Stimulated activated CD4-positive, alpha-beta T cell treated with anti-CD3 and anti-CD28 coated beads, Interleukin-2, amount 100 ng/mL, for 4 hours (primary cell): ENCODE results near the gene SLC25A13.

Experiments used
- DNase-seq: peaks from one replicate; pipeline ENCODE4 v3.0.0-alpha.2; 2020; ENCODE audit warnings: low read depth

Gene SLC25A13

DNA sequence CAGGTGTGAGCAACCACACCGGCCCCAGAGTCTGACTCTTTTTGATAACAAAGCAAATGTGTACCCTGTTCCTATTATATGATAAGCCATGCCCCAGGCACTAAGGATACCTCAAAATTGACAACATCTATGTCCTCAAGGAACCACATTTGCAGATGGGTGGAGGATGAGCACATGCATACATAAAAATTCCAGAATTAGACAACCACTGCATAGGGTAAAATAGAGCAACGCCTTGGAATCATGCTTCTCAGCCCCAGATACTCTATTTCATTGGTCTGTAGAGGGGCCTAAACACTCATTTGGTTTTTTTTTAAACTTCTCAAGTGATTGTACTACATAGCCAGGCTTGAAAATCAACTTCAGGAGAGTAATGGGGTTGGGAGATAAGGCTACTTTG, 78.7 kb downstream of the SLC25A13 start:
- DNase-seq, result no peak

DNA sequence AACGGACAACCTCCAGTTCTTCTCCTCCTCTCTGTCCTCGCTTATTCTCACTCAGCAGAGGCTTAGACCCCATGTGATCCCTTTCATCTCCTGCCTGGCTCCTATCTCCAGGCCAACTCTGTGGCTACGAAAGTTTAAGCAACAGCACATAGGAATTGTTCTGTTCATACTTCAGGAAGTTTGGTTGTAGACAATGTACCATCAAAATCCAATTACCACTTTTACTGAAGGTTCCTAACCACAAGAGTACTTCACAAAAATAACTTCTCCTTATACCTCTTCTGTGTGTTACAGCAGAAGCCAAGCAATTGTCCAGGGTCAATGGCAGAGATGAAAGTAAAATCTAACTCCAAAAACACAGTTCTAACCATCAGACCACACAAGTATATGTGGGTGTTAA, 80.0 kb downstream of the SLC25A13 start:
- DNase-seq, result no peak

DNA sequence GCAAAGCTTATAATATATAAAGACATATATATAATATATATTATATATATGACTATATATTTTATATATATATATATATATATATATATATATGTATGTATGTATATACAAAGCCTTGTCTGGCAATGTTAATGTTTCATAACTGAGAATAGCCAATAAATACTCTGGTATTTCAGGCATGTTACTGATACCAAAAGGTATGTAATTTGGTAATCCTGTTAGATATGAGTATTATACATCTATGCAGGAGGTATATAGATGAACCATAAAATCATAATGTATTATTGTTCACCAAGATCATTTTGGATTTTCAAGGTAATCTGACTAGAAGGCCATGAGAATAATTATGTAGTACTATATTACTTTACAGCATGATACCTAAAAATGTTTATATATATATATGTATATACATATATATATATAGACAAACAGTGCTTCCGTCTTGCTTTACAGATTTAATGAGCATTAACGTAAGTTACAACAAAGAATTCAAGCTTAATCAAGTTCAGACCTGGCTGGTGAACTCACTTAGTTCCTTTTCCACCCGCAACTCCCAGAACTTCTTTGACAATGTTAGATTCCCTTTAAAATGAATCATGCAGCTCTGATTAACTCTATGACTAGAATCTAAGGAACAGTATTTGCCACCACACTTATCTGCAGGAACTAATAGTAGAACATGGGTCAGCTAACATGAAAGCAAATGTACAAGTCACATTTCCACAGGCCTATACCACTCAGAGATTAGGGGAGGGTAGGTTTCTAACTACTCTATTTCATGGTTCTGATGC, 82.7 kb downstream of the SLC25A13 start:
- no peak for DNase-seq

DNA sequence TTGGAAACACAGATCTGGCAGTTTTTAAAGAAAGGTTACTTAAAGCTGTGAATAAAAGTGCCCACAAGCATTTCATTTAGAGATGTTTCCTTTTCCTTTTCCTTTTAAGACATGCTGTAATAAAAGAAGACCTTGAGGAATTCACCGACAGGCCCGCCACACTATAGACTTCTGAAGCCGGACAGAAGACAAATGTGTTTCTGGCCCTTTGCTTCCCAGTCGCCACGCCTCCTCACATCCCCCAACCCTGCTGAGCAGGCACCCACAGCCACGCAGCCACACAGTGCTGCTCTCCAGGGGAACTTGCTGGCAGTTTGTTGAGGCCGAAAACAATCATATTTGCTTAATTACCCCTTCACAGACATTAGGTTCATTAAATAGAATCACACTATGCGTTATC, 83.4 kb downstream of the SLC25A13 start:
- no peak for DNase-seq

DNA sequence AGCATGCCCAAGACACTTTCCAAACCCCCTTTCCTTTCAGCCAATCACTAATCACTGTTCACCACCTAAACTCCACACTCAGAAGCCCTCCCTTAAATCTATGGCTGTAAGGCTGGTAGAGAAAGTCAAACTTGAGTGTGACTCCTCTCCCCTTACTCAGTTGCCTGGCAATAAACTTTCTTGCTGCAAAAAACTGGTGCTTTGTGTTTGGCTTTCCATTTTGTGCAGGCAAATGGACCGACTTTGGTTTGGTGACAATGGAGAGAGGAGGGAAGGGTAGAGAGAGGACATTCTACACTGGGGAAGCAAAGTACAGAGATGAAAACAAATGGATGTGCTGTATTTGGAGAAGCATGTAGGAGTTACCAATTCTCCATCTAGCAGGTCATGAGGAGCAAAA, 84.9 kb downstream of the SLC25A13 start:
- DNase-seq, result no peak

DNA sequence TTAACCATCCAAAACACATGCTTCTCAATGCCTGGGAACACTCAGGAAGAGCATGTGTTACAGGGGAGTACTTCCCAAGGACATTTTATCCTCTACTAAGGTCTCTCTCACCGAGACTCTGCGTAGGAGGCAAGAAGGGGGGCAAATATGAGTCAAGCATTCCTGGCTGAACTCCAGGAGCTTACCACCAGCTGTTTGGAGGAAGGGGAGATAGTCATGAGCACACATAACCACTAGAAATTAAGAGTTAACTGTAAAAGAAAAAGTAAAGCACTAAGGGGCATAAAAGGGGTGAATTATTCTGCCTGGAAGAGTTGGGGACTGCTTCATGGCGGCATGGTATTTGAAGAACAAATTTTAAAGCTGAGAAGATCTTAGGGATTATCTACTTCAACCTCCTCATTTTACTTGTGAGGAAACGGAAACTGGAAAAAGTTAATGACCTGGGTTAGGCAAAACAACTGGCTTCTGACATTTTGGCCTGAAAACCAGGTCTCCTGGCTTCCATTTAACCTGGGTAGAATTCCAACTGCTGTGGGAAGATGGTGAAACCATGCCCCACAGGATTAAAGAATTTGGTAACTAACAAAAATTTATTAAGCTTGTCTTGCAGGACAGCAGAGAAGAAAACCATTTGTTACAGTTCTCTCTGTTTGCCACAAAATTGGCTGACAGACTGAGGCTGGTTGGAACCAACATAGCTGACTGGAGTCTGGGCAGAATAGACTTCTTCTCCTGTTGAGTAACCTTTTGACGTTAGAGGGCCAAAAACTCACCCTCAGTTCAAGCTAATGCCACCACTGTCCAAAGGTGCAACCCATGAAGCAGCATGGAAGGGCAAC, 85.5 kb downstream of the SLC25A13 start:
- no peak for DNase-seq

DNA sequence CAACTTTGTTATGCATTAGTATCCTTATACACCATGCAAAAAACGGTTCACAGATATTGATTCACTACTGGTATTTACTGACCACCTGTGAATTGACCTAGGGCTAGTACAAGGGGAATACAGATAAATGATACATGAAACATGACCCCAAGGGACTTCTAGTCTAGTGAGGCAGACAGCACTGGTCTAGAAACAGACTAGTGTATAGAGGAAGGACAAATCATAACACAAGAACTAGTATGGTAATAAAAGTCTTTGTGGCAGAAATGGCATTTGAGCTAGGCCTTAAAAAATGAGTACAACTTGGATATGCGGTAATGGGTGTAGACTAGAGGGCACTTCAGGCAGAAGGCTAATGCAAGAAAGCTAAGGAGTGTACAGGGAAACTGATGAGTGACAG, 86.6 kb downstream of the SLC25A13 start:
- no peak for DNase-seq

DNA sequence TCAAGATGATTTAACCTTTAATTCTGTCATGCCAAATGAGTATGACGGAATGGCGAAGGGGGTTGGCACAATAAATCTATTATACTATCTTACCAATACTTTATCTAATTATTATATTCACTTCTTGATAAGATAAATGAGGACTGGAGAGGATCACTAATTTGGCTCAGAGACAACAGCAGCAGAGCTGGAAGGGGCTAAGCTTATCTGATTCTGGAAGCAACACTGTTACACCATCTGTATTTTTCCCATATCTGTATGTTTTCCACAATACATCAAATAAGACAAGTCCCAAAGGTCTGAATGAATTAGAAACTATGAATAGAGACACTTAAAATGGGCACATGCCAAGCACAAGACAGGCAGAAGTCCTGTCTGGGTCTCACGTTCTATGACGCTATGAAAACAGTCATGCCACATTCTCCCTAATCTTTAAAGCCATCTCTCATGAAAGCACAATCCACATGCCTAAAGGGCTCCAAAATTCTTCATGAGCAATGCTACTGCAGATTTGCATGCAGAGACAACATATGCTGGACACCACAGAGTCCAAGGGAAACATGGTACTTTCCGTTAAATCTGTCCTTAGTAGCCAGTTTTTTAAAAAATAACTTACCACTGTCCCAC, 88.3 kb downstream of the SLC25A13 start:
- no peak for DNase-seq

DNA sequence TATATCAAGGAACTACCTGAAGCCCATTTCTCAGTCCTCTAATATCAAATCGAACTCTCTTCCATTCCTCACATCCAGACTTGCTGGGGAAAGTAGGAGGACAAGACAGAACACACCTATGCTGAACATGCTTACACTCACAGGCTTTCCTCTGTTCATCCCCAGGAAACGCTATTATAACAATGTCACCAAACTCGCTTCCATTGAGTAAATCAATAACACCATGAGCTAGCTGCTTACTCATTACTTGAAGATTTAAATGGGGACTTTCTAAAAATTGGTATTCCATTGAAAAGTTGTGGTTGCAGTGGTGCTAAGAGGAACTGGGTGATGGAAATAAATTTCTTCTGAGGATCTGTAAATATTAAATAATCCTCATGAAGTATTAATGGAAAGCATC, 88.8 kb downstream of the SLC25A13 start:
- DNase-seq, result no peak

DNA sequence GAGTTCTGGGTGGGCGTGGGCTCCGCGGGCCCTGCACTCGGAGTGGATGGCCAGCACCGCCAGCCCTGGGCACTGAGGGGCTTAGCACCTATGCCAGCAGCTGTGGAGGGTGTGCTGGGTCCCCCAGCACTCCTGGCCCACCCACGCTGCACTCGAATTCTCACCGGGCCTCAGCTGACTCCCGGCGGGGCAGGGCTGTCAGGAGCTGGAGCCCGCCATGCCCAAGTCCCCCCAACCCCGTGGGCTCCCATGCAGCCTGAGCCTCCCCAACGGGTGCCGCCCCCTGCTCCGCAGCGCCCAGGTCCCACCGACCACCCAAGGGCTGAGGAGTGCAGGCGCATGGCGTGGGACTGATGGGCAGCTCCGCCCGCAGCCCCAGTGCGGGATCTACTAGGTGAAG, 93.1 kb downstream of the SLC25A13 start:
- DNase-seq, result no peak

DNA sequence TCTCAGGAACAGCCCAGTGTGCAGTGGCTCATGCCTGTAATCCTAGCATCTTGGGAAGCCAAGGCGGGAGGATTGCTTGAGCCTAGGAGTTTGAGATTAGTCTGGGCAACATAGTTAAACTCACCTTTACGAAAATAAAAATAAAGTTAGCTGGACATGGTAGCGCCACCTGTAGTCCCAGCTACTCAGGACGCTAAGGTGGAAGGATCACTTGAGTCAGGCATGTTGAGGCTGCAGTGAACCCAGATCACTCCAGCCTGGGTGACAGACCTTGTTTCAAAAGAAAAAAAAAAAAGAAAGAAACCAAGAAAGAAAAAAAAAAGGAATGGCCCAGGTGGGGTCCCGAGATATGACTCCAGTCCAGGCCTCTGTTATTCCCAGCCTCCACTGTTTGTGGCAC, 96.6 kb downstream of the SLC25A13 start:
- no peak for DNase-seq

DNA sequence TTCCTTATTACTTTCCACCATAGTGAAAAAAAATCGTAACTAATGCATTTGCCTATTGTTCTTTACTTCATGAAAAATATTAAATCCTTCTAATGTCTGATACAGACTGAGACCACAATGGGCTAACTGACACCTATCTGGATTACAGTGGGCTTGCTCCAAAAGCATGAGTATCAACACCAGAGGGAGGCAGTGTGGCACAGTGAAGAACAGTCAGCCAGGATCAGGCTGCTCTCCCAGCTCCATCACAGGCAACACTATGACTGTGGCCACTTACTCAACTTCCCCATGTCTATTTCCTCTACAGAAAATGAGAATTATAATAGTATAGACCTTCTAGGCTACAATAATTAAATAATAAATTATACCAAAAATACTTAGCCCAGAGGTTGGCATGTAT, 97.2 kb downstream of the SLC25A13 start:
- DNase-seq, result no peak

DNA sequence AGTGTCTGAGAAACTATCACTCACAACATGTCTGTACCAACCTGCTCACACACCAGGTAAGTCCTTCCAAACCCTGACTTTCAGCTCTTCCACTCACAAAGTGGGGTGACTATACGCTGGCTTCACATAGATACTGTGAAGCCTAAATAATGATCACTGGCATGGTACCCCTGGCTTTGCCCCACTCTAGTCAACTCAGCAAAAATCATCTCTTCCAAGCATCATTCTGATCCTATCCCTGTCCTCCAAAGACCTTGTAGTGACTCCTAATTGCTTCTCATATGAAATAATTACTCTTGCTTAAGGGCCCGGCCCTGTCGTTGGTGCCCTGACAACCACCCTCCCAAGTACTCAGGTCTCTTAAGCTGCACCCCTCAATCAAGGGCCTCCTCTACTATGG, 97.8 kb downstream of the SLC25A13 start:
- DNase-seq, result no peak

DNA sequence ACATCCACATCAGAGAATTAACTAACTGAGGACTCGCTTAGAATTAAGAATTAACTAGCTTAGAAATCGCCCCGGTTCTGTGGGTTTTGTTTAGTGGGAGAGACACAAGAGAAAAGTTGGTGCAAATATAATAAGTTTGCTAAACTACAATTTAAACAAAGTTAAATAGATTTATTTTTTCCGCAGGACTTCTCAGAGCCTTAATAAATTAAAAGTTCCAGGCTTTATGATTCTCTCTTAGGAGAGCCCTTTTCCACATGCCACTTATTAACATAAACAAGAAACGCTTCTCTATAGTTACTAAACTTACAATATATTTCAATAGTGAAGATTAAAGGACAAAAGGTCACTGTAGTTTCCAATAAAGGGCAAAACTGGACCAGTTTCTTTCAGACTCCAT, 100.0 kb downstream of the SLC25A13 start:
- DNase-seq, result no peak

DNA sequence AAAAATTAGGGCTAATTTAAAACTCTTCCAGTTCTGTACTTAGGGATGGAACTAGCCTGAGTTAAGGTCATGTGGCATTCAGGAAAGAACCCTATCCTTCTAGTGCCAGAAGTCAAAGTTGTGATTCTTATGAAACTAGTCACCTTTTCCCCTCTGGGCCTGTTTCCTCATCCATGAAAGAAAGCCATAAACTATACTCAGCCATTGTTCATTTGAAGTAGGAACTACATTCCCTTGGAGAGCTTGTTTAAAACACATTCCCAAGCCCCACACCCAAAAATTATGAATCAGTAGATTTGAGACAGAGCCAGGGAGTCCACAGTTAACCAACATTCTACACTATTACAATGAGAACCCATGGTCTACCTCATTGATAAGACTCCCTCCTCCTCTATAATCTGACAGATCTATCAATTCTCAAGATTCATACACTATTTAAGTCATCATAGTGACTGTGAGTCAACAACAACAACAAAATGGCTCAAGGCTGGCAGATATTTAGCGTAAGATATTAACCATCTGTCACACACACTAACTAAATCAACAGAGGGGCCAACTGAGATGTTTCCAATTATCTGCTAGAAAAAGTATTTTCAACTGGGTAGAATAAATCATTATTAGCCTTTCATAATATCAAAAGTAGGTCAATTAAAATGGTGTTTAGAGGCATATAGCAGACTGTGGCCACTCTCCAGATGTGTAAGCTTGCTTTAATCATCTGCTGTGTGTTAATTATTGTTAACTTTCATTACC, 102.3 kb downstream of the SLC25A13 start:
- DNase-seq, result no peak

DNA sequence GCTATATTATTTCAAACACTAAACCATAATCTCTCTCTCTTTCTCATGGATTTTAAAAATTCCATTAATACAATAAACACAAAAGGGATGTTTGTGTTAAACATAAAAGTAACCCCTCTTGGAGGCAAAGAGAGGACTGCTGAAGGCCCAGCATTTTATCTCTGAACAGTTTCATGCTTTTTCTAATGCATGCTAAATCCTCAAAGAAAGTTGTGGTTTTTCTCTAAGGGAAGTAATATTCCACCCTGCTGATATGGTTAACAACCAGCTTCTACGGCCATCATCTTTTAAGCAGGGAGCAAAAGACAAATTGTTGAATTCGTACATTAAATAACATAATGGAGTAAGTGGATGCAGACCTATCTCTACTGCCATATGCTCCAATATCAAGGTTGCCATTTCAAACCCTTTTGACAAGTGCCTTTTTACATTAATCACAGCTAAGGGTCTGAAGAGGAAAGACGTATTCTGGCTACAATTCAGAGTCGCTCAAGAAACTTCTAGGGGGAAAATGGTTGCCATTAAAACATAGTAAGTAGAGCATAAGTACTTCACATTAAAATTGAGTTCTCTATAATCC, 103.1 kb downstream of the SLC25A13 start:
- DNase-seq, result no peak

DNA sequence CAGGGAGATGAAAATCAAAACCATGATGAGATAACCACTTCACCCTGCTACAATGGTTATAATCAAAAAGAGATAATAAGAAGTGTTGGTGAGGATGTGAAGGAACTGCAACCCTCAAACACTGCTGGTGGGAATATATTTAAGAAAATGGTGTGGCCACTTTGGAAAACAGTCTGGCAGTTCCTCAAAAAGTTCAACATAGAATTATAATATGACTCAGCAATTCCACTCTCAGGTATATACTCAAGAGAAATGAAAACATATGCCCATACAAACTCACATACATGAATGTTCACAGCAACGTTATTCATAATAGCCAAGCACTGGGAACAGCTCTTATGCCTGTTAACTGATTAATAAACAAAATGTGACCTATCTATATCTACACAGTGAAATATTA, 104.8 kb downstream of the SLC25A13 start:
- DNase-seq, result no peak

DNA sequence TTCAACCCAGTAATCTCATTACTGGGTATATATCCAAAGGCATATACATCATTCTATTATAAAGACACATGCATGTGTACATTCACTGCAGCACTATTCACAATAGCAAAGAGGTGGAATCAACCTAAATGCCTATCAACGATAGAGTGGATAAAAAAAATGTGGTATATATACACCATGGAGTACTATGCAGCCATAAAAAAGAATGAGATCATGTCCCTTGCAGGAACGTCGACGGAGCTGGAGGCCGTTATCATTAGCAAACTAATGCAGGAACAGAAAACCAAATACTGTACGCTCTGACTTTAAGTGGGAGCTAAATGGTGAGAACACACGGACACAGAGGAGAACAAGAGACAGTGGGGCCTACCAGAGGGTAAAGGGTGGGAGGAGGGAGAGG, 105.5 kb downstream of the SLC25A13 start:
- DNase-seq, result no peak

DNA sequence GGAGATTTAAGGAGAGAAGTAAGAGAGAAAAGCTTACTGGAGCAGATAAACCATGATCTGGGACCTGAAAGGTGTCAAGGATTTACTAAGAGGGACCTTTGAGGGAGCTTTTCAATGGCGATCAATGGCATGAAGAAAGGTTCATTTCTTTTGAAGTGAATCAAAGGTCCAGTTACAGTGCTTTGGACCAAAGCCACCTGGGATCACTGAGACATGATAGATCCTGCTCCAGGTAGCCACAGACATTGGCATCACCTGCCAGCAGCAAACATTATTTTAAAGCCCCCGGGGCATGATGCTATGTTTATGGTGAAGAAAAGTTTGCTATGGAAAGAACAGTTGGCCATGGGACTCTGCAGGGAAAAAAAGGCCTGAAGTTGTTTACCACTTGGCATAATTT, 109.4 kb downstream of the SLC25A13 start:
- DNase-seq, result no peak

DNA sequence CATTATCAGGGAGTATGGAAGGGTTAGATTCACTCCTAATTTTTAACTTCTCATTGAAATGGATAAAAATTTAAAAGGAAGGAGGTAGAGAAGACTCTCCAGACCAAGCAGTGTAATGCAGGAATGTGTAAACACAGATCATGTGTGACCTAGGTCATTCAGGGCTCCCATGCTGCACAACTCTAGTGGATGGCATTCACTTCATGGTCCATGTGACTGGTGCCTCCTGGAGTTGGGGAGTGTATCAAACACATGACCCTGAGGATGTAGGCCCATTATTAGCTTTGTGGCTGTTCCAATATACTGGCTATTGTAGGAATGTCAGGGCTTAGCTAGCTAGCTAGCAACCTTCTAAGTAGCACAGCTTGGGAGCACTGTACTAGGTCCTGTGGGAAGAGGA, 109.9 kb downstream of the SLC25A13 start:
- no peak for DNase-seq

DNA sequence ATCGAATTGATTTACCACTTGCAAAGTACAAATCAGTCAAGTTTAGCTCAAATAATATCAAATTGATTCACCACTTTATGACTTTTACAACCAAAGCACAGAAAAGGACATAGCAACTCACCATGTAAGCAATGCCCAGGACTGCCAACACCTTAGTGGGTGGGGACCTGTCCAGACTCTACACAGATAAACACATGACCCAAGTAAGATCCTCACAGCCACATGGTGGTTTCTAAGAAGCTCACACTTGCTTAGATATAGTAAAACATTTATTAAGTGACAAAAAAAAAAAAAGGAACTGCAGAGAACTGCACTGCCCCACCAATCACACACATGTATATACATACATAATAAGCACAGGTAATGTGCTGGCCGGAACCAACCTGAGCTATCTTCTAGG, 116.2 kb downstream of the SLC25A13 start:
- no peak for DNase-seq

DNA sequence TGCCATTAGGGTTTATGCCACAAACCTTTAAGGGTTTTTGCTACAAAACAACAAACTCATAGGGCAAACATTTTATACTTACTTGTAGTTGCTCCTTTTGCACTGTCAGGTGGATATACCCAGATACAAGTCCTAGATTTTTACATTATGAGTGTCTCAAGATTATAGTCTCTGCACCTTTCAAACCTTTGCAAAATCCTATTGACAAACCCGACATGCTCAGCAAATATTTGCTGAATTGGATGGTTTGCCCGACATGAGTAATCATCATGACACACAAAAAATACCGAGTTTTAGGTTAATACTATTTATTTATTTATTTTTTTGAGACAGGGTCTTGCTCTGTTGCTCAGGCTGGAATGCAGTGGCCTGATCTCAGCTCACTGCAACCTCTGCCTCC, 117.3 kb downstream of the SLC25A13 start:
- no peak for DNase-seq
